Measurements from ENCODE around the gene RGL2. TPM values are rescaled to one million over a fixed set of nuclear protein-coding genes. Genes with fewer than 3 reads are reported as not detected.

The RGL2 gene
- polyA plus RNA-seq, 1 donor from 2014 or later = 120 TPM

DNA sequence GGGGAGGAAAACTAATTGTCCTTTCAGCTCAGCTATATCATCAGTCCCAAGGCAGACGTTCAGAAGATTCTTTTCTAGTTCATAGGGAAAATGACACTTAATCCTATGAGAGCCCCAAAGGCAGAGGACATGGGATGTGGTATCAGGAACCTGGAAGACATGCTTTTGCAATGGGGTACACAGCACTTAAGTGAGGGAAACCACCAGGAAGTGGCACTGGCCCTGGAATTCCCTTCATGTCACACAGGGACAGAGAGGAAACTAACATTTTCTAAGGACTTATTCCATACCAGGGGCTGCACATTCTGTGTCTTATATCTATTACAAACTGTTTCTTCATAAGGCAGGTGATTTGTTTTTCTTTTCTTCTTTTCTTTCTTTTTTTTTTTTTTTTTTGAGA lies 55.3 kb downstream of the RGL2 start:
- Histone ChIP-seq H3K9ac (ENCODE audit: low read length) (no peak overlapping the region), H3K79me2 (replicated peaks; ENCODE audit: insufficient read depth, low read length) (no peaks in the 10 kb centered on the region)

DNA sequence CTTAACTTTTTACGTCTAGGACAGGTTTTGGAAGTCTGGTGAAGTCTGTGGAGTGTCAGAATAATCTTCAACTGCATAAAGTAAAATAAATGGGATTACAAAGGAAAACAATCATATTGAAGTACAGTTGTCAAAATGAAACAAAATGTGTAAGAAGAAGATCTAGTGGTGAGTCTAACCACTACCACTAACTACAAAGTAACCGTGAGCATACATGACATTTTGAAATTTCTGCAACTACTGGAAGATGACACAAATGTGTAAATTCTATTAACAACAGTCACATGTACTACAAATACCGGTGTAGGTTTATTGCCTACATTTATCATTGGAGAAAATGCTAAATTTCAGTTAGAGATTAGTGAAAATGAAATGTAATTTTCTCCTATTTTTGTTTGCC lies 56.8 kb downstream of the RGL2 start:
- Histone ChIP-seq H3K9ac (ENCODE audit: low read length) (no peak overlapping the region), H3K9me3 (ENCODE audit: low read length) (no peaks in the 10 kb centered on the region), H3K4me3 (ENCODE audit: low read length) (no peak overlapping the region), H2AFZ (ENCODE audit: low read depth, low read length) (no peak overlapping the region), H3F3A (ENCODE audit: insufficient read depth, low read length, poor library complexity, severe bottlenecking) (no peaks in the 10 kb centered on the region), H3K36me3 (ENCODE audit: insufficient read depth, low read length) (no peaks in the 10 kb centered on the region), H4K20me1 (ENCODE audit: insufficient read depth) (no peaks in the 10 kb centered on the region), H3K79me2 (replicated peaks; ENCODE audit: insufficient read depth, low read length) (no peaks in the 10 kb centered on the region), H3K9me2 (ENCODE audit: insufficient read depth, low read length) (no peaks in the 10 kb centered on the region), H3K27ac (ENCODE audit: low read length) (no peak overlapping the region), H3K27me3 (ENCODE audit: insufficient read depth, low read depth, low read length) (no peaks in the 10 kb centered on the region), H3K4me2 (ENCODE audit: low read length) (no peak overlapping the region)
- TF ChIP-seq EP300 (conservative IDR thresholded peaks at IDR 0.05; ENCODE audit: poor library complexity, severe bottlenecking) = no peak
- no peak for TF ChIP-seq MXI1 (conservative IDR thresholded peaks at IDR 0.05; ENCODE audit: poor library complexity, severe bottlenecking)
- TF ChIP-seq TAF1 (IDR thresholded peaks at IDR 0.05; ENCODE audit: low read depth) = no peak
- TF ChIP-seq RAD21 (conservative IDR thresholded peaks at IDR 0.05) = no peak
- TF ChIP-seq SMC3 (conservative IDR thresholded peaks at IDR 0.05; ENCODE audit: poor library complexity) = no peak
- no peak for TF ChIP-seq POLR2AphosphoS5 (IDR thresholded peaks at IDR 0.05)
- no peak for TF ChIP-seq REST (IDR thresholded peaks at IDR 0.05; ENCODE audit: borderline replicate concordance)

More for the DNA sequence above, 55.3 kb downstream of the RGL2 start:
- H3K9me3 ChIP-seq (ENCODE audit: low read length) = no peaks in the 10 kb centered on the region
- no peak overlapping the region for H3K4me3 ChIP-seq (ENCODE audit: low read length)
- H3K27me3 ChIP-seq (ENCODE audit: insufficient read depth, low read depth, low read length) = no peaks in the 10 kb centered on the region
- TF ChIP-seq REST (IDR thresholded peaks at IDR 0.05; ENCODE audit: borderline replicate concordance) (no peak), EP300 (conservative IDR thresholded peaks at IDR 0.05; ENCODE audit: poor library complexity, severe bottlenecking) (no peak), CTCF (IDR thresholded peaks at IDR 0.05; ENCODE audit: poor library complexity, severe bottlenecking) (no peak), RAD21 (conservative IDR thresholded peaks at IDR 0.05) (no peak), POLR2AphosphoS5 (IDR thresholded peaks at IDR 0.05) (no peak), EZH2 (IDR thresholded peaks at IDR 0.05; ENCODE audit: borderline replicate concordance, insufficient read depth, low read length, poor library complexity, severe bottlenecking) (no peak), MXI1 (conservative IDR thresholded peaks at IDR 0.05; ENCODE audit: poor library complexity, severe bottlenecking) (no peak), SMC3 (conservative IDR thresholded peaks at IDR 0.05; ENCODE audit: poor library complexity) (no peak), TAF1 (IDR thresholded peaks at IDR 0.05; ENCODE audit: low read depth) (no peak)
- no peaks in the 10 kb centered on the region for H3K9me2 ChIP-seq (ENCODE audit: insufficient read depth, low read length)
- no peaks in the 10 kb centered on the region for H4K20me1 ChIP-seq (ENCODE audit: insufficient read depth)
- H3K4me2 ChIP-seq (ENCODE audit: low read length) = no peak overlapping the region
- no peak overlapping the region for H3K27ac ChIP-seq (ENCODE audit: low read length)
- H3F3A ChIP-seq (ENCODE audit: insufficient read depth, low read length, poor library complexity, severe bottlenecking) = no peaks in the 10 kb centered on the region
- no peaks in the 10 kb centered on the region for H3K36me3 ChIP-seq (ENCODE audit: insufficient read depth, low read length)
- H2AFZ ChIP-seq (ENCODE audit: low read depth, low read length) = no peak overlapping the region

All from neural cell (in vitro differentiated cells).